Skin of body (tissue), 2 donors: ENCODE results near the gene CYP4F3. TPM values are rescaled to one million over a fixed set of nuclear protein-coding genes. Genes with fewer than 3 reads are reported as not detected.
"Not testable (repeated sequence)": the region's sequence is repeated elsewhere in the genome, so short reads cannot be mapped to it uniquely, and the experiment has no call there.

Experiments used
- DNase-seq: peaks from one replicate; lab custom pipeline; 2025; lab: John Stamatoyannopoulos, UW
- total RNA-seq: library from RNA; depleted of rRNA; stranded (reverse); fragments of >200 nt; gene quantifications from one replicate; pipeline ENCODE4 v1.2.3, GENCODE V29; 2014

CYP4F3 gene
- total RNA-seq, 1 donor from 2014 or later: 2.7 TPM

DNA sequence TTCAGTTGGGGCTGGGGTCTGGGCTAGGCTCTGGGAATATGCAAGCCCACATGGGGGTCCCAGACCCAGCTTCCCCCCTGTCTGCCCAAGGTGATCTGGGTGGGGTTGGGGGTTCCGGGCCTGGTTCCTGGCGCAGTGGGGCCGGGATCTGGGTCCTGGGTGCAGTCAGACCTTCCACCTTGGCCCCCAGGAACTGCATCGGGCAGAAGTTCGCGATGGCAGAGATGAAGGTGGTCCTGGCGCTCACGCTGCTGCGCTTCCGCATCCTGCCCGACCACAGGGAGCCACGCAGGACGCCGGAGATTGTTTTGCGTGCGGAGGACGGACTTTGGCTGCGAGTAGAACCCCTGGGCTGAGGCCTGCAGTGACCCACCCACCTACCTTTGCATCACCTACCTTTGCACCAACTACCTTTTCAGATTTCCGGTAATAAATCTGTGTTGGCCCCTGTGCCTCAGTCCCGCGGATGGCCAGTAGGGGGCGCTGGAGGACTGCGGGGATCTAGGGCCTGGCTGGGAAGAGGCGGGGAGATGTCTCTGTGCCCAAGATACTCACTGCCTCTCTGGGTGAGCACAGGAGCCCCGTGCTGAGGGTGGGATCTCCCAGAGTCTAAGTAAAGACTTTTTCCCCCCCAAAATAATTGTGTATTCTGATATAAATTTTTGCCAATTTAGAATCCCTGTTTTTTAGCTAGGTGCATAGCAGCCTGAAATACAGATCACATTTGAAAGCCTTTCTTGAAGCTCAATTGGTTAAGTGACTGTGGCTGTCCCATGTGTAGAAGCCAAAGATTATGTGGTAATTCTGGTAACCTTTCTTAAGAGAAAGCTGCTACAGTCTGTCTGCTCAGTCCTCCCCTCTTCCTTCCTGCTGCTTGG lies 11.5 kb upstream of the CYP4F3 start:
- peak; percentile 3 for DNase-seq

DNA sequence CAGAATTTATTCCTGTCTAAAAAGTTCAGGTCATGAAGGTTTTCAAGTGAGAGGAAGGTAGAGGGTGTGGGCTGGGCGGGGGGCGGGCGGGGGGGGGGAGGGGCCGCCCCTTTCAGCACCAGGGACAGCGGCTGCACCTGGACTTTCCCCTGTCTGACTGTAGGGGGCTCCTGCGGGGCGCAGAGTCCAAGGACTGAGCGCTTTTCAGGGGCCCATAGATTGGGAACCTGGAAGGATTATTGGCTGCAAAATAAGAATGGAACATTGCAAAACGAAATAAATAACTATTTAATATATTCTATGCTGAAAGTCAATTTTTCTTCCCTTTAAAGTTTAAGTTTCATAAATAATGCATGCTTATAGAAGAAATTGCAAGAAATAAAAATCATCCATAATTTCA lies 8.9 kb upstream of the CYP4F3 start:
- no peak for DNase-seq

DNA sequence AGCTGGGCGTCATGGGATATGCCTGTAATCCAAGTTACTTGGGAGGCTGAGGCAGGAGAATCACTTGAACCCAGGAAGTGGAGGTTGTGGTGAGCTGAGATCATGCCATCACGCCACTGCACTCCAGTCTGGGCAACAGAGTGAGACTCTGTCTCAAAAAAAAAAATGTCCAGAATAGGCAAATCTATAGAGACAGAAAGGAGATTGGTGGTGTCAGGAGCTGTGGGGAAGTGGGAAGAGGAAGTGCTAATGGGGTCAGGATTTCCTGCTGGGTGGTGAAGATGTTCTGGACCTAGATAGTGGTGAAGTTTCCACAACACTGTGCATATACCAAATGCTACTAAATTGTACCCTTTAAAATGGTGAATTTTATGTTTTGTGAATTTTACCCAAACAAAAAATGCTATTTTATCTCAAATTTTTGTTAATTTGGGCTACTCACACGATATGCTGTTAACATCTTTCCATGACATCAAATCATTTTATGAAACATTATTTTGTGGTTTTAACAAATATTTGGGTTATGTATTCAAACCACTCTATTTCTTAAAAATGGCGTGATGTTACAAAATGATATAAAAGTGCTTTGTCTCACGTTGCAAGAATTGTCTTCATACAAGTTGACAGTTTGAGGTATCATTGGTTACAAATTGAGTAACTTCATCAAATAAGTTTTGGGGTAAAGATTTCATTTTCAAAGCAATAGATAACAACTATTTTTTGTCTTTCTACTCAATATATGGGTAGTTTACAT lies 7.4 kb upstream of the CYP4F3 start:
- no peak for DNase-seq

DNA sequence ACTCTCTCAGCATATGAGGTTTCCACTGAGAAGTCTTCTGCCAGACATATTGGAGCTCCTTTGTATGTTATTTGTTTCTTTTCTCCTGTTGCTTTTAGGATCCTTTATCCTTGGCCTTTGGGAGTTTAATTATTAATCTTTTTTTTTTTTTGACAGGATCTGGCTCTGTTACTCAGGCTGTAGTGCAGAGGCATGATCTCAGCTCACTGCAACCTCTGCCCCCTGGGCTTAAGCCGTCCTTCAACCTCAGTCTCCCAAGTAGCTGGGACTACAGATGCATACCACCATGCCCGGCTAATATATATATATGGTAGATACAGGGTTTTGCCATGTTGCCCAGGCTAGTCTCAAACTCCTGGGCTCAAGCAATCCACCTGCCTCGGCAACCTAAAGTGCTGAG lies 6.6 kb upstream of the CYP4F3 start:
- no peak for DNase-seq

DNA sequence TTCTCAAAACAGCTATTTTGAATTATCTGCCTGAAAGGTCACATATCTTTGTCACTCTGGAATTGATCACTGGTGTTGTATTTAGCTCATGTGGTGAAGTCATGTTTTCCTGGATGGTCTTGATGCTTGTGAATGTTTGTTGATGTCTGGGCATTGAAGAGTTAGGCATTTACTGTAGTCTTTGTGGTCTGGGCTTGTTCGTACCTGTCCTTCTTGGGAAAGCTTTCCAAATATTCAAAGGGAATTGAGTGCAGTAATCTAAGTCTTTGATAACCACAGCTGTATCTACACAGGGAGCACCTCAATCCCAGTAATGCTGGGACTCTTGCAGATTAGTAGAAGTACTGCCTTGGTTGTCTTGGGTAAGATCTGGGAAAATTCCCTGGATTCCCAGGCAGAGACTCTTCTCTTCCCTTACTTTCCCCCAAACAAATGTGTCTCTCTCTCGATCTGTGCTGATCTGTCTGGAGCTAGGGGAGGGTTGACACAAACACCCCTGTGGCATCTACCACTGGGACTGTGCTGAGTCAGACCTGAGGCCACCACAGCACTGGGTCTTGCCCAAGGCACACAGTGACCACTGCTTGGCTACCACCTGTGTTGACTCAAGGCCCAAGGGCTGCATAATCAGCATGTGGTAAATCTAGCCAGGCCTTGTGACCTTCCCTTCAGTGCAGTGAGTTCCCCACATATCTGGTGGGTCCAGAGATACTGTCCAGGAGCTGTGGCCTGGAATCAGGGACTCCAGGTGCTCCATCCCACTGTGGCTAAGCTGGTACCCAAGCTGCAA lies 5.5 kb upstream of the CYP4F3 start:
- no peak for DNase-seq

DNA sequence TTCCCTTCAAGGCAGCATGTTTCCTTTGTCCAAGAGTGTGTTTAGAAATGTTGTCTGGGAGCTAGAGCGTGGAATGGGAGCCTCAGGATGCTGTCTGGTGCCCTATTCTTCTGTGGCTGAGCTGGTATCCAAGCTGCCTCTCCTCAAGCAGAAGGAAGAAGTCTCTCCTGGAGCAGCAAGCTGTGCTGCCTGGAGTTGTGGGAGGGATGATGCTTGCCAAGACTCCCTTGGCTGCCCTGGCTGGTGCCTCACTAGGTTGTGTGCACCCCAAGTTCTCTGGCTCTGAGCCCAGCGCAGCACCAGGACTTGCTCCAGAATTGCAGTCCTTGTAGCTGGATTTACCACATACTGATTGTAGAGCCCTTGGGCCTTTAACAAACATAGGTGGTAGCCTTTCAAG lies 4.7 kb upstream of the CYP4F3 start:
- no peak for DNase-seq

DNA sequence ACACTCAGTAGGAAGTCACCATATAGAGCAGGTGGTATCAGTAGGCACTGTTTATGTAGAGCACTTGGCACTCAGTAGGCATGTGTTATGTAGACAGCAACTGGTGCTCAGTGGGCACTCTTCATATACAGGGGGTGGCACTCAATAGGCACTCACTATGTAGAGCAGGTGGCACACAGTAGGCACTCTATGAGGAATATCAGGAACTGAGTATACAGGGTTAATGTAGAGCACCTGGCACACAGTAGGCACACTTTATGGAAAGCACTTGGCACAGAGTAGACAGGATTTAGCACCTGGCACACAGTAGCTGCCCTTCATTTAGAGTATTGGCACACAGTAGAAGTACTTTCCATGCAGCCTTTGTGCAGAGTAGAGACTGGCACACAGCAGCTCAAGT lies 1.1 kb upstream of the CYP4F3 start:
- DNase-seq: no peak

DNA sequence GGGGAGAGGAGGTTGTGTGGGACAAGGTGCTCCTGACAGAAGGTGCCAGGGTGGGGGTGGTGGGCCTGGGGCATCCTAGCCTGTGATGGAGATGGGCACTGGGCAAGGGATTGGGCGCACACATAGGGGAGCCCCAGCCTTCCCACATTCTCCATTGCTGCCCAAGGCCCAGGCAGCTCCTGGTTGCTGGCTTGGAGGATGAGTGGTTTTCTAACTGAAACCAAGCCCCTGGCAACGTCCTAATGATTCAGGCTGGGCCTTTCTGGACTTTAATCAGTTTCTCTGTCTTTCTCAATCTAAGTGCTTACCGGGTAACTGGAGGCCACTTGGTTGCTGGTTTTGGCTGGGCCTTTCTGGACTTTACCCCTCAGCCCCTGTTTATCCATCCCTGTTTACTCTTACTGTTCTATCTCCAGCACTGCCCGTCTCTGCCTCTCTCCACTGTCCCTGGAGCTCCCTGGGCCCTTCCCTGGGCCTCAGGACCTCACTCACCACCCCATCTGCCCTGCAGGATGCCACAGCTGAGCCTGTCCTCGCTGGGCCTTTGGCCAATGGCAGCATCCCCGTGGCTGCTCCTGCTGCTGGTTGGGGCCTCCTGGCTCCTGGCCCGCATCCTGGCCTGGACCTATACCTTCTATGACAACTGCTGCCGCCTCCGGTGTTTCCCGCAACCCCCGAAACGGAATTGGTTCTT lies 354 bp downstream of the CYP4F3 start:
- DNase-seq: no peak

DNA sequence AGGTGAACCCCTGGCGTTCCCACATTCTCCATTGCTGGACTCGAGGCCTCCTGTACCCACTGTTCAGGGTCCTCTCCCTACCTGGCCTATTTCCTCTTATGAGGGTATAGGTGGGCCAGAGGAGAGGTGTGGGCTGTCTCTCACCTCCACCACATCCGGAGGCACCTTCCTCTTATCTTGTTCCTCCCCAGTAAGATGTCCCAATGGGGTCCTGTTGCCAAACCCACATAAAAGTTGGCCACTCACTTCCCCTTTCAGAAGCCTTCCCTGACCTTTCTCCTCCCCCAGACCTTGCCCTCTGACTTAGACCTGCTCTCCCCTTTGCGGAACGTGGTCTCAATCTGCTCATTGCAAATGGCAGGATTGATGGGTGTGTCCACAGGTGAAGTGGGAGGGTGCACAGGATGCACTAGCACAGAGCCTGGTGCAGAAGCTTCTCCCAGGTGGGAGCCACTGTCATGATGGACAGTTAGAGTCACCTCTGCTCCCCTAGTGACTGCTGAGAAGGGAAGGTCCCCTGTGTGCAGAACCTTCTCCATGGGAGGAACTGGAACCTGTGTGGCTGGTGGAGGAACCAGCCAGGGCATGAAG lies 1.3 kb downstream of the CYP4F3 start:
- no peak for DNase-seq

DNA sequence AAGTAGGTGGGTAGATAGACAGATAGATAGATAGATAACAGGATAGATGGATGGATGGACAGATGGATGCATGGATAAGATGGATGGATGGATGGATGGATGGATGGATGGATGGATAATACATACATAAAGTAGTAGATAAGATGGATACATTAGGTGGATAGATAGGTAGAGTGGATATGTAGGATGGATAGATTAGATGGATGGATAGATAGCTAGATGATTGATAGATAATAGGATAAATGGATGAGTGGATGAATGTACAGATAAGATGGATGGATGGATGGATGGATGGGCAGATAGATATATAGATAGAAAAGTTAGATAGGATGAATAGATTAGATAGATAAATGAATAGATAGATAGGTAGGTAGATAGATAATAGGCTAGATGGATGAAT lies 2.1 kb downstream of the CYP4F3 start:
- DNase-seq: no peak

DNA sequence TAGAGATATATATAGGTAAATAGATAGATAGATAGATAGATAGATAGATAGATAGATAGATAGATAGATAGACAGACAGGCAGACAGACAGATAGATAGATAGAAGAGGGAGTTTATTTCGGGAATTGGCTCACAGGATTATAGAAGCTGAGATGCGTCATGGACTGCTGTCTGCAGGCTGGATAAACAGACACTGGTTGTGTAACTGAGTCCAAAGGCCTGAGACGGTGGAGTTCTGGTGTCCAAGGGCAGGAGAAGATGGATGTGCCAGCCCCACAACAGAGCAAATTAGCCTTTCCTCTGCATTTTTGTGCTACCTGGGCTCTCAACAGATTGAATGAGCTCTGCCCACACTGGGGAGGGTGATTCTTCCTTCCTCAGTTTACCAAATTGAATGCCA lies 2.7 kb downstream of the CYP4F3 start:
- DNase-seq: no peak

DNA sequence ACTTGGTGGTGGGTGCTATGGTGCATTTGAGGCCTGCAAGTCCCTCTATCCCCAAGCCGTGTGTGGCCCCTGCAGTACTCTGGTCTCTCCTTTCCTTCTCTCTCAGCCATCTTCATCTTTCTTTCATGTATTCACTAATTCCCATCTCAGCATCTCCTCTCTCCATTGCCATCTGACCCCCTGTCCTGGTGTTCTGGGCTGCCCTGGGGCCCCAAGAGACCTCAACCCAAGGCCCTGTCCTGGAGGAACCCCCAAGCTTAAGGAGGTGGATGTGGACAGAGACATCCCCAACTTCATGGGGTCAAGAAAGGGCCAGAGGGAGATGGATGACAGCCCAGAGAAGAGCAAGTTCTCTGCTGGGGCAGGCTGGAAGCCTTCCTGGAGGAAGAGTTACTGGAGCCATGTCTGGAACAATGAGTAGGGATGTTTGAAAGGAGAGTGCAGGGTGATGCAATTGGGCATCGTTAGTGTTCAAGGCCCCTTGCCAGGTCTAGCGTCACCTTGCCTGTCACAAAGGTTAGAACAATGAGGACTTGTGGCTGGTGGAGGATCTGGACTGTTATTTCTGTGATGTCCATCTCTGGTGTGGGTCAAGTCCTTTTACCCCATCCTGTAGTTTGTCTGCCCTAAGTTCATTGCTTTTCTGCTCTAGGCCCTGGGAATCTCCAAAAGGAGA lies 3.5 kb downstream of the CYP4F3 start:
- DNase-seq: no peak

DNA sequence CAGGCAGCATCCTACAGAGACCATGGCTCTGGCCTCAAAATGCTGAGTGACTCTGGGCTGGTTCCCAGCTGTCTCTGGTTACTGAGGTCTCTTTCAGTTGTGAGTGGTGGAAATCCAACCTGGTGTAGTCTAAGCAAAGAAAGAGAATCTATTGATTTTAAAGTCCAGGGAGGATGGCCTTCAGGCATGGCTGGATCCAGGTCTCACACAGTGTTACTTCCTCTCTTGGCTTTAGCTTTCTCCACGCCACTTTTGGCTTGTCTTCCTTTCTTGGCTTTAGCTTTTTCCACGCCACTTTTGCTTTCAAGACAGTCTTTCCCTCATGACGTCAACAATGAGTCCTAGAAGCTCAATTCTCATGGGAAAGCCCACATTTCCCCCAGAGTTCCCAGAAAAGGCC lies 4.1 kb downstream of the CYP4F3 start:
- DNase-seq: no peak

DNA sequence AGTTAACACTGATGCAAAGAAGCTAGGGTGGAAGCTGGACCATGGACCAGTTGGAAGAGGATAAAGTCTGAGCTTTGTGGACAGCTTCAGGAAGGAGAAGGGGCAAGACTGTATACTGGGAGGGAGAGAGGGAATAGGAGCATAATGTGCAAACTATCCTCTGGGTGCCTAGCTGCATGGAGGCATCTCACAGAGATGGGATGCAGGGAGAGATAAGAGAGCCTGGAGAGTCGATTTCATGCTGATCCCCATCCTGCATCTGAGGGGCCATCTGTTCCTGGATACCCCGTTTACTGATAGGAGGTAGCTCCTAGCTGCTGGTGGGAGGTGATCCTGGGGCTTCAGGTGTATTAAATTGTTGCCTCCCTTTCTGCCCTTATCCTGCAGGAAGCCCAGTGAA lies 8.8 kb downstream of the CYP4F3 start:
- DNase-seq: no peak

DNA sequence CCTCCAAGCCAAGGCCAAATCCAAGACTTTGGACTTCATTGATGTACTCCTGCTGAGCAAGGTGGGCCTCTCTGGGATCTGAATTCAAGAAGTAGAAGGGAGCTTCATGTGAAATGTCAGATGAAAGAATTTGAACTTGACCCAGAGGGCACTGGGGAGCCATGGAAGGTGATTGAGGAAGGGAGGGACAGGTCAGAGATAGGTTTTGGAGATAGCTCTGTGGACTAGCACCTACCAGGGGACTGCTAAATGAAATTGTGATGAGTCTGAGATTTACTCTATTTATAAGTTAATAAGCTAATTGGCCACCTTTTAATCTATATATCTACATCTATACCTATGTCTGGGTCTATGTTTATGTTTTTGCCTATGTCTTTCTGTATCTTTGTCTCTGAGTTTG lies 9.4 kb downstream of the CYP4F3 start:
- DNase-seq: not testable (repeated sequence)

DNA sequence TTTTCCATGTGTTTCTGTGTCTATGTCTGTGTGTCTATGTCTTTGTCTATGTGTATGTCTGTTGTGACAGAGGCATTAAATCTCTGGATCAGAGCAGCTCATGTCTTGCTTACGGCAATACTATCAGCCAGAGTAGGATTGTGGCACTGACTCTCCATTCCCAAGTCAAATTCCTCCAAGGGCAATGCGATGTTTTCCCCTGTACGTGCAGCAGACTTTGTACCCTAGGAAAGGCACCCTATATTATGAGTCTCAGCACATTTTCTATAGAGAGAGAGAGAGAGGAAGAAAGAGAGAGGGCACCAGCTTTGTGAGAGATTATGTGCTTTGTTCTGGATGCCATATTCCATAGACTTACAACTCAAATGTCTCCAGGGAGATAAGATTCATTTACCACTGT lies 11.1 kb downstream of the CYP4F3 start:
- DNase-seq: no peak

DNA sequence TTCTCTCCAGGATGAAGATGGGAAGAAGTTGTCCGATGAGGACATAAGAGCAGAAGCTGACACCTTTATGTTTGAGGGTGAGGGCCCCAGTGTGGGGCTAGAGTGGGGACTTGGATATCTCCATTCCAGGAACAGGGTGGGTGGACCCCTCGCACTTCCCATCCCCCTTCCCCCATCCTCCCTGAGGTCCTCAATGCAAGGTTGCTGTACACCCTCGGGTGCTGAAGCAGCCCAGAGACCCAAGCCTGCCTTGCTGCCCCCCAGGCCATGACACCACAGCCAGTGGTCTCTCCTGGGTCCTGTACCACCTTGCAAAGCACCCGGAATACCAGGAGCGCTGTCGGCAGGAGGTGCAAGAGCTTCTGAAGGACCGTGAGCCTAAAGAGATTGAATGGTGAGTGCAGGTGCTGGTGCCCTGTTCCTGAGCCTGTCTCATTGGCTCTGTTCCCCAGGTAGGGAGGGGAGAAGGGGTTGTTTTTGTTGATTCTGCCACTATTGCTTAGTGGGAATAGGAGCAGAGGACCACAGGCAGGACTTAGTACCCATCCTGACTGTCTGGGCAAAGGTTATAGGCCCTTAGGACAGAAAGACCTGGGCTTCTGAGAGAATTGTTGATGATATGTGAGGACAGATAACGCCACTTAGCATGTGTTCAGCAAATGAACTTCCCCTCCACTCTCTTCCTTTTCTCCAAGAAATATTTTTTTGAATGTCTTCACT lies 12.0 kb downstream of the CYP4F3 start:
- no peak for DNase-seq

DNA sequence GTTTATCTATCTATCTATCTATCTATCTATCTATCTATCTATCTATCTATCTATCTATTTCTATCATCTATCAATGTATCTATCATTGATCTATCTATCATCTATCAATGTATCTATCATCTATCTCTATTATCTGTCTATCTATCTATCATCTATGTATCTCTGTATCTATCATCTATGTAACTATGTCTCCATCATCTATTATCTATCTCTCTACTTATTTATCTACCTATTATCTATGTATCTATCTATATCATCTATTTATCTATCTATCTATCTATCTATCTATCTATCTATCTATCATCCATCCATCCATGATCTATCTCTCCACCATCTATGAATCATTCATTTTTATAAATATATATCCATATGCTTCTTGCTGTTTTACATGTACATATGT lies 15.8 kb downstream of the CYP4F3 start:
- no peak for DNase-seq

DNA sequence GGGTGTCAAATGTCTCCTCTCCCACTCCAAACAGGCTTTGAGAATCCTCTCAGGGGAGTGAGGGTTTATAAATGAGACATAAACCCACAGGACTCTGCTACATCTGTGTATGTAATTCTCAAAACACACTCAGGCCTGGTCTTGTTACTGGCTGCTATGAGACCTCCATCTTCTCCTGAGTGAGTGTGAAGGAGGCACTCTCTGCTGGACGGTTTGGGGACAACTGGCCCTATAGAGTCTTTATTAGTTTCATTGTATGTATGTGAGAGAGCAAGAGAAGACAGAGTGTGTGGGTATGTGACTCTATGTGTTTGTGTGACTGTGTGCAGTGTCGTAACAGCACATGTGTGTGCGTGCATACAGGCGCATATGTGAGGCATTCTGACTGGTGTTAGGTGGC lies 22.6 kb downstream of the CYP4F3 start:
- DNase-seq: no peak

DNA sequence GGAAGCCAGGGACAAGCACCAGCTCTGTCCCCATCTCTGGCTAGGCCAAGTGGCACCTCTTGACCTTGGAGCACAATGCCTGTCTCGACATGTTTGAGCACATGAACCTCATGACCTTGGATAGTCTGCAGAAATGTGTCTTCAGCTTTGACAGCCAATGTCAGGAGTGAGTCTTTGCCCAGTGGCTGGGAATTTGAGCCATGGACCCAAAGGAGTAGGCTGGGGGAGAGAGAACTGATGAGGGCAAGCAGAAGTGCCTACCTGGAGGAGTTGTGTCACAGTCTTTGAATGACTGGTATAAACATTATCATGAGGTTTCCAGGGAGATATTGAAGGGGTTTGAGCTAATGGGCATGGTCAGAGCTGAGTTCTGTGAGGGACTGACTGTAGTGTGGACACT lies 25.5 kb downstream of the CYP4F3 start:
- DNase-seq: no peak
